ENCODE data around the gene FUT6.
"Not testable (repeated sequence)": the region's sequence is repeated elsewhere in the genome, so short reads cannot be mapped to it uniquely, and the experiment has no call there.

FUT6 gene

DNA sequence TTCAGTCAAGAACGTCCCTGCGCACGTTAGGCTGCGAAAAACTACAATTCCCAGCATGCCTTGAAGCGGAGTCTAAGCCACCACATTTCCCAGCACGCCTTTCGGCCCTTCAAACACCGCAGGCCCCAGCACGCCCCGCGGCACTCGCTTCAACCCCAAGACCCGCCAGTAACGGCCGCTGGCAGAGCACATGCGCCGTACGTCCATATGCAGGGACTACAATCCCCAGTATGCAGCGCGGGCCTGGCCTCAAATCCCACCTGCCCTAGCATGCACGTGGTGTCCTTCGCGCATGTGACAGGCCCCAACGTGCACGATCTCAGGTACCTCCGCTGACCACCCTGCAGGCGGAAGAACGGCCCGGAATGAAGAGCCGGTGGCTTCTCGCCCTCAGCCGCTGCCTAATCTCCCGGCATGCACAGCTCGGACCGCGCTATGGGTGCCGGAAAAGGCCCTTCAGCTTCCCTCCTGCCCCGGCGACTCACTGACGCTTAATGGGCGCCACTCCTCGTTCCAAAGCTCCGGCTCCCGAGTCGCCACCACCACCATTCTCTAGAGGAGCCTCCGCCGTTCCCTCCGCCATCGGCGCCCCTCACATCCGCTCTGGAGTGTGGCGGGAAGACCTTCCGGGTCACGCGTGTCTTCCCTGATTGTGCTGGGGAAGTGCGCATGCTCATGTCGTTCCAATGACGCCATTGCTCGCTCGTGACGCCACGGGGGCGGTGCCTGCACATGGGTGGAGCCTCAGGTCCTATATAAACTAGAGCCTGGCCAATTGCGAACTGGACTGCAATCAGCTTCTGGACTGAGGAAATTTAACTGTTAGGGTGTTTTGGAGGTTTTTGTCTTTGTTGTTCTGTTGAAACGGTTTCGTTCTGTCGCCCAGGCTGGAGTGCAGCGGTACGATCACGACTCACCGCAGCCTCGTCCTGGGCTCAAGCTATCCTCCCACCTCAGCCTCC, 48.7 kb downstream of the FUT6 start, which contains the start of gene DUS3L:
Gene DUS3L (minus strand): TSS at position 605 of the 962 bp plus-strand sequence. CDS start 22 bp downstream, at position 583.
- peak within 1 kb of the TSS; percentile 83 to 99 (median 96) for H3K27ac ChIP-seq
- peak within 1 kb of the TSS; percentile 51 to 90 (median 73) for H3K4me3 ChIP-seq

DNA sequence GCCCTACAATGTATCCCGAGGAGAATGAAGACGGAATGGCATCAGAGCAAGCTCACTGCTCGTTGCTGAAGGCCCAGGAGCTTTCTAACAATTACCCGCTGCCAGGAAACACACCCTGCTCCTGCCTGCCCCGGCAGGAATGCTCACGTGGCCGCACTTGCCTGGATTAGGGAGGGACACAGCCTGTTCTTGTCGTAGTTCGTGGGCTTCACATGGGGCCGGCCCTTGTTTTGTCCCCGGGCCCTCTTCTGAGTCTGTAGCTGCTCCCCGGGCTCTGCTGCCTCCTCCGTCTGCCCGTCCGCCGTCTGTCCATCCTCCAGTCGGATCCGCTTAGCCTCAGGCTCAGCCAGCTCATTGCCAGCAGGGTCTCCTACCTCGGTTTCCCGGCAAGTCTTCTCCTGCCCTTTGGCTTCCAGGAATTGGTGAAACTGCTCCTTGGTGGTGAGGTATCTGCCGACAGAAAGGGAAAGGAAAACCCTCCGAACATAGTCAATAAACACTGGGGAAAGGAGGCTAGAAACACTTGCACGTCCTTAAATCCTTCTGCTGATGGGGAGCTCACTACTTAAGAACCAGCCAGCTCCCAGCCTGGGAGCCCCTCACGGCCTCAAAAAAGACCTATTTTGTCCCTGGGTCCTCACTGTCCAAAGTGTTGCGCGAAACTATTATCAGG, 49.5 kb downstream of the FUT6 start:
- H3K4me3 ChIP-seq: peak overlapping the region; percentile 51 to 90 (median 73)
- peak overlapping the region in 20 of 21 experiments; percentile 83 to 99 (median 97) for H3K27ac ChIP-seq

DNA sequence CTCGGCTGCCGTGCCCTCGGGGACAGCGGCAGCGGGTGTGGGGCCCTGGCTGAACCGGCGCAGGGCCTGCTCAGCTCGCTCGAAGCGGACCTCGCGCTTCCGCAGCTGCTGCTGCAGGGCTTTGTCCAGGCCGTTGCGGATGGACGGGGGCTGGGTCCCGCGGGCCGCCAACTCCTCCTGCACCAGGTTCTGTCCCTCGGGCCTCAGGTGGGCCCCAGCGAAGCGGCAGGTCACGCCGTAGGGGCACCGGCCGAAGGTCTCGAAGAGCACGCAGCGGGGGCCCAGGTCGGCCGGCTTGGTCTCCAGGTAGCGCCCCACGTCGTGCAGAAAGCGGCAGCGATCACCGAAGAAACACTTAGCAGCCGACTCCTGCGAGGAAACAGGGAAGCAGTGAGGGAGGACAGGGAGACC, 50.1 kb downstream of the FUT6 start:
- peak overlapping the region in 6 of 21 experiments; percentile 30 to 99 (median 96) for H3K27ac ChIP-seq

GRCh38 chr19:5788422-5788821, 51.1 kb downstream of the FUT6 start:
- H3K27ac ChIP-seq: no peak overlapping the region

More for the DNA sequence above, 50.1 kb downstream of the FUT6 start:
- H3K4me3 ChIP-seq: peak overlapping the region in 1 of 7 experiments; percentile 73

DNA sequence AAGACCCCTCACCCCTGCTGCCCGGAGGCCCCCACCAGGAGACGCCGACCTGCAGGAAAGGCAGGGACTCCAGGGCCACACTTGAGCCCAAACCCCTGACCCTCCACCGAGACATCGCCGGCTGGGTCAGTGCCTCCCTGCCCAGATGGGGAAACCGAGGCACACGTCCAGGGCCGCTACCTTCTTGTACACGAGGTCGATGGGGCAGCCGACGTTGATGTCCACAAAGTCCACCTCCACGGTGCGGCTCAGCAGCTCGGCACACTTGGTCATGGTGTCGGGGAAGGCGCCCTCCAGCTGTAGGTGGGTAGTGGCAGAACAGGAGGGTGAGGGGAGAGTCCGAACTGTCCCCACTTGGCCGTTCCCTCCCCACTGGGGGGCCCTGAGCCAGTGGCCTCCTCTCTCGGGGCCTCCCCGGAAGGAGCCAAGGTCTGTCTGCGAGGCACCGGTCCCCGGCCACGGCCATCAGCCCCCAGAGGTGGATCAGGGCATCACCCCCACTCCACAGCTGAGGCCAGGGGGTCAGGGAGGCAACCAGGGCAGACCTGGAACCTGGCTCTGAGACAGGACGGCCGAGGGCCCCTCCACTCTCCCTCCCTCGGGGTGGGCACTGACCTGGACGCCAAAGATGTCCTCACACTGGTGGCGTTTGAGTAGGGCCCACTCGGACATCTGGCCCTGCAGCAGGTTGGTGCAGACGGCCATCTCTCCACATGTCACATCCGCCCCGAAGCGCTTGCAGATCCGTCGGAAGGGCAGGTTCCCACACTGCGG, 51.9 kb downstream of the FUT6 start:
- no peak overlapping the region for H3K27ac ChIP-seq

More at GRCh38 chr19:5788422-5788821, 51.1 kb downstream of the FUT6 start:
- no peak overlapping the region for H3K4me3 ChIP-seq

DNA sequence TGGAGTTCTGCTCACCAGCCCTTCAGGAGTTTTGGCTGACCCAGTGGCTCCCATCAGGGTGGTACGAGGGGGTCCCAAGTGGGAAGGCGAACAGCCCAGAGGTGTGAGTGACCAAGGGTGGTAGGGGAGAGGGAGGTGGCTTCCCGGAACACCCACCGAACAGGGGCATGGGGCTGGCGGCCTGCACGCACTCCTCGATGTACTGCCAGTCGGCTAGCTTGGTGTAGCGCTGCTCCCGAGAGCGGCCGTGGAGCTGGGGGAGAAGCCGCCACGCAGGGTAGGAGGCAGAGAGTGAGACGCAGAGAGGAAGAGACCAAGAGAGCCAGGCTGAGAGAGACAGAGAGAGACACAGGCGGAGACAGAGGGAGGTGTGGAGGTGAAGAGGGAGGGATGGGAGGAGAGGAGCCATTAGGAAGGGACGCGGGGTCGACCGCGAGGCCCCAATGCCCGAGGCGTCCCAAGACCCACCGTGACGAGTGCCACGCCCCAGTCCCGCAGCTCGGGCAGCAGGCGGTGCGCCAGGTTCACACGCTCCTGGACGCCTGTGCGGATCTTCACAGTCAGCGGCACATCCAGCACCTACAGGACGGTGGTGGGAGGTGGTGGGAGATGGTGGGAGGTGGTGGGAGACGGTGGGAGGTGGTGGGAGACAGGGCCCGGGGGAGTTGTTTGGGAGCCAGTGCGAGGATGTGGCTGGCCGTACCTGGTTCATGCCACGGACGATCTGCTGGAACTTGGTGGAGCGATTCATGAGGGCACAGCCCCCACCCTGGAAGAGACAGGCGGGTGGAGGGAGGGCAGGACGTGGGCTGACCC, 52.7 kb downstream of the FUT6 start:
- Histone ChIP-seq H3K27ac (no peak overlapping the region), H3K4me3 (no peak overlapping the region)

More for the DNA sequence above, 51.9 kb downstream of the FUT6 start:
- no peak overlapping the region for H3K4me3 ChIP-seq

- H3K4me3 ChIP-seq: no peak overlapping the region
- no peak overlapping the region for H3K27ac ChIP-seq
Observed at GRCh38 chr19:5785423-5785822, 54.1 kb downstream of the FUT6 start.

GRCh38 chr19:5784581-5785147, 54.8 kb downstream of the FUT6 start, which contains the start of gene PRR22:
Gene PRR22, minus strand, starts transcription at chr19:5784746. Its CDS starts 86 bp downstream, at chr19:5784660.
- Histone ChIP-seq H3K4me3 (no peak within 1 kb of the TSS), H3K27ac (no peak within 1 kb of the TSS)

- H3K27ac ChIP-seq: no peak overlapping the region
Observed at GRCh38 chr19:5782945-5783919, 56.3 kb downstream of the FUT6 start.

GRCh38 chr19:5782322-5782721, 57.2 kb downstream of the FUT6 start:
- Histone ChIP-seq H3K4me3 (no peak overlapping the region), H3K27ac (no peak overlapping the region)

More at GRCh38 chr19:5782945-5783919, 56.3 kb downstream of the FUT6 start:
- no peak overlapping the region for H3K4me3 ChIP-seq

DNA sequence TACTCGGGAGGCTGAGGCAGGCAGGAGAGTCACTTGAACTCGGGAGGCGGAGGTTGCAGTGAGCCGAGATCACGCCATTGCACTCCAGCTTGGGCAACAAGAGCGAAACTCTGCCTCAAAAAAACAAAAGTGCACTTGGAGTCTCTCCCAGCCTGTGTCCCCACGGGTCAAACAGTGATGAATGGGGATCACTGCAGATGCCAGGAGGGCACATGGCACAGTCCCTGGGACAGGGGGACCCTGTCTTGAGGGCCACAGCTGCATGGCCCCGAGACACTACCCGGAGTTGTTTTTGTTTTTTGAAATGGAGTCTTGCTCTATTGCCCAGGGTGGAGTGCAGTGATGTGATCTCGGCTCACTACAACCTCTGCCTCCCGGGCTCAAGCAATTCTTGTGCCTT, 58.6 kb downstream of the FUT6 start:
- not testable (repeated sequence) for H3K4me3 ChIP-seq, H3K27ac ChIP-seq
